PC-3 (cell line): Measurements from ENCODE around the gene TTC19. TPM values are rescaled to one million over a fixed set of nuclear protein-coding genes. Genes with fewer than 3 reads are reported as not detected.

ENCODE experiments used
- ATAC-seq: fragments of 200-7000 bp; cut with Tn5 transposase; 2 replicates; pipeline ENCODE4 v1.9.1; 2020; ENCODE audit warnings: mild to moderate bottlenecking, moderate library complexity
- BruUV-seq: library from RNA; stranded (reverse); fragments of 400-500 nt; replicated peaks from 2 replicates; lab custom pipeline; 2021; lab: Mats Ljungman, UMichigan
- CTCF ChIA-PET: fragments of 300-600 bp; sonication (Branson Sonifier 250); formaldehyde crosslinking; loops from one replicate; lab custom pipeline; 2022; ENCODE audit warnings: antibody characterized with exemption; lab: Charles Lee
- POLR2A ChIA-PET: fragments of 300-600 bp; sonication (Branson Sonifier 250); formaldehyde crosslinking; loops from one replicate; lab custom pipeline; 2022; ENCODE audit warnings: antibody characterized with exemption; ENCODE audit not compliant: unreplicated experiment; lab: Charles Lee
- DNase-seq: peaks from one replicate; pipeline ENCODE4 v3.0.0-alpha.2; 2015
- H2AFZ ChIP-seq: fragments of 300-600 bp; sonication (generic); 2 replicates; pipeline ENCODE4 v1.6.0; 2016; ENCODE audit warnings: antibody characterized with exemption, low read length
- H3F3A ChIP-seq: fragments of 300-600 bp; sonication (generic); one replicate; pipeline ENCODE4 v1.6.0; 2017; ENCODE audit warnings: antibody characterized with exemption, low read length, control low read depth, mild to moderate bottlenecking; ENCODE audit not compliant: unreplicated experiment
- H3K27ac ChIP-seq: fragments of 300-600 bp; sonication (generic); 2 replicates; pipeline ENCODE4 v1.5.1; 2016; ENCODE audit warnings: mild to moderate bottlenecking, low read length
- H3K27me3 ChIP-seq: fragments of 300-600 bp; sonication (generic); 2 replicates; pipeline ENCODE4 v1.6.1; 2016; ENCODE audit warnings: low read length, mixed read lengths
- H3K36me3 ChIP-seq: fragments of 300-600 bp; sonication (generic); 2 replicates; pipeline ENCODE4 v1.6.1; 2016; ENCODE audit warnings: low read depth, mixed run types, low read length, mixed read lengths
- H3K4me1 ChIP-seq: fragments of 300-600 bp; sonication (generic); 2 replicates; pipeline ENCODE4 v1.5.1; 2016; ENCODE audit warnings: low read length; ENCODE audit not compliant: insufficient read depth
- H3K4me2 ChIP-seq: fragments of 300-600 bp; sonication (generic); 2 replicates; pipeline ENCODE4 v1.6.0; 2016; ENCODE audit warnings: low read length
- H3K4me3 ChIP-seq: fragments of 300-600 bp; sonication (generic); 2 replicates; pipeline ENCODE4 v1.5.1; 2016; ENCODE audit warnings: mild to moderate bottlenecking, low read length, mixed read lengths
- H3K79me2 ChIP-seq: fragments of 300-600 bp; sonication (generic); 2 replicates; pipeline ENCODE4 v1.6.1; 2017; ENCODE audit warnings: low read length, mixed read lengths
- H3K9ac ChIP-seq: fragments of 300-600 bp; sonication (generic); 2 replicates; pipeline ENCODE4 v1.6.0; 2016; ENCODE audit warnings: mild to moderate bottlenecking, low read length
- H3K9me2 ChIP-seq: fragments of 300-600 bp; sonication (generic); replicated peaks from 2 replicates; pipeline ENCODE4 v1.6.1; 2016; ENCODE audit warnings: mixed run types, low read length, mixed read lengths
- H3K9me3 ChIP-seq: fragments of 300-600 bp; sonication (generic); 2 replicates; pipeline ENCODE4 v1.6.1; 2016; ENCODE audit warnings: low read length, mixed read lengths
- H4K20me1 ChIP-seq: fragments of 300-600 bp; sonication (generic); 2 replicates; pipeline ENCODE4 v1.6.1; 2016; ENCODE audit warnings: low read length, mixed read lengths
- EZH2 ChIP-seq: fragments of 300-600 bp; sonication (generic); IDR thresholded peaks from one replicate; pipeline ENCODE4 v1.6.1; 2017; ENCODE audit warnings: antibody characterized with exemption, mild to moderate bottlenecking, low read length; ENCODE audit not compliant: unreplicated experiment
- EZH2phosphoT487 ChIP-seq: fragments of 300-600 bp; sonication (generic); IDR thresholded peaks from 2 replicates; pipeline ENCODE4 v1.6.1; 2018; ENCODE audit warnings: mild to moderate bottlenecking, antibody characterized with exemption, low read length, borderline replicate concordance
- intact Hi-C: fragments of 100-400 bp; cut with micrococcal nuclease; formaldehyde crosslinking; loops from 2 replicates; pipeline ENCODE4 v1.9.0; 2023
- total RNA-seq: library from RNA; depleted of rRNA; stranded (reverse); fragments of >200 nt; gene quantifications from 2 replicates; pipeline ENCODE4 v1.2.3, GENCODE V29; 2014
- TF ChIP-seq, protein P1 (sequence below): fragments of 300-600 bp; sonication (generic); conservative IDR thresholded peaks from 2 replicates; pipeline ENCODE4 v1.5.1; 2017; ENCODE audit warnings: antibody characterized with exemption, low read depth, mild to moderate bottlenecking, low read length

The TTC19 gene
- total RNA-seq, 1 experiment from 2014 or later: 187 TPM

DNA sequence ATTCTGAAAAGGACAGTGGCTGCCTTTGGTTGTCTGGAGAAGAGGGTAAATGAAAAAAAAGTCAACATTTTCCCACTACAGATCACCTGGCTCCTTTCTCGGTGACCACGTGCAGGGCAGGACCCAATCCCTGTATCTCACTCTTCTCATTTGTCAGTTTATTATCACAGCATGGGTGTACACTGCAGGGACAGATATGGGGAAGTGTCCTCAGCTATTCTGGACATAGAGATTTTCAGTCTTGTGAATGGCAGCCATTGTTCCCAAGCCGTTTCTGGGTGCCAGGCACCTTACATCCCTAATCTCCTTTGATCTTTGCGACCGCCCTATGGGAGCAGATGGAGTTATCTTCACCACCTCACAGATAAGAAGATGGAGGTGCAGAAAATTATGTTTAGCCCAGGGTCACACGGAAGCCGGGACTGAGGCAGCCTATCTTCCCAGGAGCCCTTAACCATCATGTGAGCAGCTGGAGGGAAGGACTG is 47.5 kb upstream of the TTC19 start:
- Histone ChIP-seq H3K9me2 (no peaks in the 10 kb centered on the region), H3K4me1 (peaks cover 57% of the 10 kb centered on the region), H3K36me3 (peaks cover 16% of the 10 kb centered on the region), H2AFZ (no peak overlapping the region), H3K9me3 (no peaks in the 10 kb centered on the region), H4K20me1 (0 out of 2 replicates have a peak, but pooled peaks cover 4% of the 10 kb centered on the region), H3K4me2 (no peak overlapping the region), H3K4me3 (no peak overlapping the region), H3K9ac (no peak overlapping the region), H3K27me3 (no peaks in the 10 kb centered on the region), H3K27ac (peak overlapping the region; percentile 85), H3K79me2 (peaks cover 97% of the 10 kb centered on the region), H3F3A (peaks cover 11% of the 10 kb centered on the region)
- ATAC-seq (no peak), DNase-seq (peak; percentile 2)
- ChIA-PET CTCF (no interaction called here), POLR2A (no interaction called here)
- intact Hi-C loops: no loop called here
- BruUV-seq: no TSS peak
- TF ChIP-seq EZH2 (no peak), EZH2phosphoT487 (no peak)

- POLR2A ChIA-PET: no interaction called here
- no peak overlapping the region for H3K4me2 ChIP-seq
Measured at GRCh38 chr17:15952916-15953790, 46.5 kb upstream of the TTC19 start.

GRCh38 chr17:15954222-15954621 is 45.4 kb upstream of the TTC19 start:
- TF ChIP-seq, protein P1, sequence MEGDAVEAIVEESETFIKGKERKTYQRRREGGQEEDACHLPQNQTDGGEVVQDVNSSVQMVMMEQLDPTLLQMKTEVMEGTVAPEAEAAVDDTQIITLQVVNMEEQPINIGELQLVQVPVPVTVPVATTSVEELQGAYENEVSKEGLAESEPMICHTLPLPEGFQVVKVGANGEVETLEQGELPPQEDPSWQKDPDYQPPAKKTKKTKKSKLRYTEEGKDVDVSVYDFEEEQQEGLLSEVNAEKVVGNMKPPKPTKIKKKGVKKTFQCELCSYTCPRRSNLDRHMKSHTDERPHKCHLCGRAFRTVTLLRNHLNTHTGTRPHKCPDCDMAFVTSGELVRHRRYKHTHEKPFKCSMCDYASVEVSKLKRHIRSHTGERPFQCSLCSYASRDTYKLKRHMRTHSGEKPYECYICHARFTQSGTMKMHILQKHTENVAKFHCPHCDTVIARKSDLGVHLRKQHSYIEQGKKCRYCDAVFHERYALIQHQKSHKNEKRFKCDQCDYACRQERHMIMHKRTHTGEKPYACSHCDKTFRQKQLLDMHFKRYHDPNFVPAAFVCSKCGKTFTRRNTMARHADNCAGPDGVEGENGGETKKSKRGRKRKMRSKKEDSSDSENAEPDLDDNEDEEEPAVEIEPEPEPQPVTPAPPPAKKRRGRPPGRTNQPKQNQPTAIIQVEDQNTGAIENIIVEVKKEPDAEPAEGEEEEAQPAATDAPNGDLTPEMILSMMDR: 0 out of 2 replicates have a peak, but pooled peaks have one; percentile 7
- TF ChIP-seq EZH2 (no peak), EZH2phosphoT487 (no peak)
- DNase-seq: peak; percentile 99
- Histone ChIP-seq H3K79me2 (peaks cover 93% of the 10 kb centered on the region), H2AFZ (no peak overlapping the region), H3K9ac (peak overlapping the region; percentile 45), H3K4me1 (peaks cover 63% of the 10 kb centered on the region), H3F3A (peaks cover 18% of the 10 kb centered on the region), H3K36me3 (peaks cover 16% of the 10 kb centered on the region), H3K27ac (peak overlapping the region; percentile 85), H3K9me3 (no peaks in the 10 kb centered on the region), H3K9me2 (no peaks in the 10 kb centered on the region), H3K27me3 (no peaks in the 10 kb centered on the region), H3K4me3 (no peak overlapping the region), H4K20me1 (no peaks in the 10 kb centered on the region), H3K4me2 (peak overlapping the region; percentile 34)
- ChIA-PET POLR2A (interaction anchor here (0.6 kb wide), 1 partner anchor 485 kb away, joined by 4 read pairs; no protein-coding TSS in a partner anchor), CTCF (interaction anchor here (0.5 to 1.1 kb wide), 2 partner anchors 9 to 45 kb away, joined by 3 to 5 read pairs; partner anchors contain the start of gene ADORA2B)
- intact Hi-C loops: no loop called here
- no TSS peak for BruUV-seq
- peak; percentile 67 for ATAC-seq

More at GRCh38 chr17:15952916-15953790, 46.5 kb upstream of the TTC19 start:
- Histone ChIP-seq H2AFZ (no peak overlapping the region), H3K27ac (peak overlapping the region; percentile 85), H3K9me2 (no peaks in the 10 kb centered on the region), H3K9me3 (no peaks in the 10 kb centered on the region), H4K20me1 (no peaks in the 10 kb centered on the region), H3K27me3 (no peaks in the 10 kb centered on the region), H3K4me3 (no peak overlapping the region), H3K9ac (no peak overlapping the region; the same call in 1 of the 2 replicates), H3K4me1 (peaks cover 58% of the 10 kb centered on the region), H3K79me2 (peaks cover 97% of the 10 kb centered on the region), H3F3A (peaks cover 11% of the 10 kb centered on the region), H3K36me3 (peaks cover 16% of the 10 kb centered on the region)
- CTCF ChIA-PET: interaction anchor here (1.1 kb wide), 1 partner anchor 8 kb away, joined by 5 read pairs; the partner anchor contains the start of gene ADORA2B
- BruUV-seq: no TSS peak
- no peak for DNase-seq
- no peak for ATAC-seq
- intact Hi-C loops: no loop called here
- no peak for TF ChIP-seq EZH2
- no peak for TF ChIP-seq EZH2phosphoT487
- TF ChIP-seq, protein P1: no peak
